ENCODE measurements around the gene SLC26A4.

The SLC26A4 gene

DNA sequence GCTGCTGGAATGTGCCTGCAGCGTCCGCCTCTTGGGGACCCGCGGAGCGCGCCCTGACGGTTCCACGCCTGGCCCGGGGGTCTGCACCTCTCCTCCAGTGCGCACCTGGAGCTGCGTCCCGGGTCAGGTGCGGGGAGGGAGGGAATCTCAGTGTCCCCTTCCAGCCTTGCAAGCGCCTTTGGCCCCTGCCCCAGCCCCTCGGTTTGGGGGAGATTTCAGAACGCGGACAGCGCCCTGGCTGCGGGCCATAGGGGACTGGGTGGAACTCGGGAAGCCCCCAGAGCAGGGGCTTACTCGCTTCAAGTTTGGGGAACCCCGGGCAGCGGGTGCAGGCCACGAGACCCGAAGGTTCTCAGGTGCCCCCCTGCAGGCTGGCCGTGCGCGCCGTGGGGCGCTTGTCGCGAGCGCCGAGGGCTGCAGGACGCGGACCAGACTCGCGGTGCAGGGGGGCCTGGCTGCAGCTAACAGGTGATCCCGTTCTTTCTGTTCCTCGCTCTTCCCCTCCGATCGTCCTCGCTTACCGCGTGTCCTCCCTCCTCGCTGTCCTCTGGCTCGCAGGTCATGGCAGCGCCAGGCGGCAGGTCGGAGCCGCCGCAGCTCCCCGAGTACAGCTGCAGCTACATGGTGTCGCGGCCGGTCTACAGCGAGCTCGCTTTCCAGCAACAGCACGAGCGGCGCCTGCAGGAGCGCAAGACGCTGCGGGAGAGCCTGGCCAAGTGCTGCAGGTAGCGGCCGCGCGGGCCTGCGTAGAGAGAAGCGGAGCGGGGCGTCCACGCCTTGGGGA, 645 bp downstream of the SLC26A4 start:
- DNase-seq = peak; percentile 8

DNA sequence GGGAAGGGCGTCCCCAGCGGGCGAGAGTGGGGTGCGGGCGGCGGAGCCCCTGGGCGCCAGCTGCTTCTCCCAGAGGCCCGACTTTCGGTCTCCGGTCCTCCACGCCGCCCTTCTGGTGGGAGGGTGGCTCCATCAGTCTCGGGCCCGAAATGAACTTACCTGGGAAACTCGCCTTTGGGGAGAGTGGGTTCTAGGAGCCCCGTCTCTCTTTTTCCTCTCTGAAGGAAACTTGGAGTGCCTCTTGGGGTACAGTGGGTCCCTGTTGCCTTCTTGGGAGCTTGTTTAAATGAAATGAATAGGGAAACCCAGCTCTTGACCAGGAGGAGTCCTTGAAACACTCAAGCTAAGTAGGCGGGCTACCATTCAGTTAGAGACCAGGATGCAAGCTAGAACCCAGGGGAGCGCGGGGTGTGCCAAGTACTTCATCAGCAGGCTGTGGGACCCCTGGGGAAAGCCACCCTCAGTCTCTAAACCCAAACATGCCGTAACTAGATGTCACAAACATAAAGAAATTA, 1.3 kb downstream of the SLC26A4 start:
- no peak for DNase-seq

DNA sequence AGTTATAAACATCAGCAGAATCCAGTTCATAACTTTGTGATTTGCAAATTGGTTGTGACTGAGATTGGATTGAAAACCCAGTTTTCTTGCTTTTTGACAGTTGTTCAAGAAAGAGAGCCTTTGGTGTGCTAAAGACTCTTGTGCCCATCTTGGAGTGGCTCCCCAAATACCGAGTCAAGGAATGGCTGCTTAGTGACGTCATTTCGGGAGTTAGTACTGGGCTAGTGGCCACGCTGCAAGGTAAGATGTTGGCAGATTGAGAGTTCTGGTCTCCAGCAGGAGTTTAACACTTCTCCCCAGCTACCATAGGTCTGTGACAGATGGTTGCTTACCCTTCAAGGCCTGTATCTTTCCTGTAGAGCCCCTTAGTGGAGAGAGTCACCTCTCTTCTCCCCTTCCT, 2.6 kb downstream of the SLC26A4 start:
- DNase-seq = no peak

DNA sequence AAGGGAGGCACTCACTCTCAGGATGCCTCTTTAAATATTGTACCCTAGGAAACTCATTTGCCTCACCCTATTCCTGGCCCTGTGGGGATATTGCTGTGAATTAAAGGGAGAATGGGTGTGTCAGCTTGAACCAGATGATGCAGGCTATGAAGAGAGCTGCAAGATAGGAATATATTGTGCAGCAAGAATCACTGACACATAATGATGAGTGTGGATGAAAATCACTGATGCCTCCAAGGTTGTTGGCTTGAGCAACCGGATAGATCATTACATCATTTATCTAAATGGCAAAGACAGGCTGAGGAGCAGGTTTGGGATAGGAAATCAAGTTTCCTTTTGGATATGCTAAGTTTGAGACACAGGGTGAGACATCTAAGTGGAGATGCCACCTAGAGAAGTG, 6.2 kb downstream of the SLC26A4 start:
- no peak for DNase-seq

DNA sequence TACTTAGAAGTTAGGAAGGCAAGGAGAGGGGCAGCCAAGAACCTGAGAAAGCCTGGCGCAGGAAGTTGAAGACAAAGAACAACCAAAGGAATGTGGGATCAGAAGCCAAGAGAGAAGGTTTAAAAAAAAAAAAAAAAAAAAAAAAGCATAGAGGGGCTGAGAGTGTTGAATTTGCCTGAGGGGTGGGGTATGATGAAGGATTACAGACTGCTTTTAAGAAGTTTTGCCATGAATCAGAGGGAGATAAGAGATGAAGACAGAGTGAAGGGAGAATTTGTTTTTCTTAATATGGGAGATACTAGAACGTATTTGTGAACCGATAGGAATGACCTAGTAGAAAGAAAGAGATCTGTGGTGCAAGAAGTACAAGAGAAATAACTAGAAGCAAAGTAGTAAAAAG, 6.7 kb downstream of the SLC26A4 start:
- DNase-seq = no peak

DNA sequence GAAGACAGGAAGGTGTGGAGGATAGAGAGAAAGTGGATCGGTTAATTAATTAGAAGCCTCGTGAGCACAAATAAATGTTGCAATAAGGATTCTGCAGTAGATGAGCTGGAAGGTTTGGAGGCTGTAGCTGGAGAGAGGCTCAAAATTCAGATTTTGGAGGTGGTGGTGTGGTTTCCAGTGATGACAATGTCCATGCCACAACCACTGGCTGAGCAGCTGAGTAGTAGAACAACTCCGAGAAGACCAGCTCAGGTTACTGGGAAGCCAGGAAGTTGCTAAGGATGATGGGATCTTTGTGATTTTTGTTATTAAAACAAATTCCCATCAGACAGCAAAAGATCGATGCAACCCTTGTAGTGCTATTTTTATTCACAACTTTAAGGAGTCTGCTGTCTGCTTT, 7.7 kb downstream of the SLC26A4 start:
- no peak for DNase-seq

DNA sequence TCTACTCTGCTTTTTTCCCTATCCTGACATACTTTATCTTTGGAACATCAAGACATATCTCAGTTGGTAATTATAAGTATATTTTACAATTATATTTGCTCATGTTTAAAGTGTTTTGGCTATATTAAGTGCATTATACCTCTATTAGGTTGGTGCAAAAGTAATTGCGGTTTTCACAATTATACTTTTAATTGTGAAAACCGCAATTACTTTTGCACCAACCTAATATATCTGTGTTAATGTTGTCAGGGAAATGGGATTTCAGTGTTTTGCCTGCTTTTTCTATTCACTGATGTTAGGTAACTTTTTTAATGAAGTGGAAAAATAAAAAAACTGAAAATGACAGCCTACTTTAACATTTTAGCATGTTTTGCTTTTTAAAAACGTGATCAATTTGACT, 11.6 kb downstream of the SLC26A4 start:
- no peak for DNase-seq

DNA sequence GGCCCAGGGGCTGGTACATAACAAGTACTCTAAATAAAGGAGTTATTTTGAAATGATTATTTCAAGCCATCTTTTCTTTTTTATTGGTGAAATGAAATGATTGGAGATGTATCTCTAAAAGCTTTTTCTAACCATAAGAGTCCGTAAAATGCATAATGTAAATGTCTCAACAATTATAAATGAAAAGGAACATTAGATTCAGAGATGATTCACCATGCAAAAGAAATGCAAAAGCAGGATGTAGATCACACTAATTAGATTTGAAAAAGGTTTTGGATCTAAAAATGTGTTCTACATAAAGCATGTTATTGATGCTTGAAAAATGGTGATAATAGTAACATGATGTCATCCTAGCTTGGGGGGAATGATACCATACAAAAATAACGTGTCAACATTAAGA, 15.6 kb downstream of the SLC26A4 start:
- no peak for DNase-seq

DNA sequence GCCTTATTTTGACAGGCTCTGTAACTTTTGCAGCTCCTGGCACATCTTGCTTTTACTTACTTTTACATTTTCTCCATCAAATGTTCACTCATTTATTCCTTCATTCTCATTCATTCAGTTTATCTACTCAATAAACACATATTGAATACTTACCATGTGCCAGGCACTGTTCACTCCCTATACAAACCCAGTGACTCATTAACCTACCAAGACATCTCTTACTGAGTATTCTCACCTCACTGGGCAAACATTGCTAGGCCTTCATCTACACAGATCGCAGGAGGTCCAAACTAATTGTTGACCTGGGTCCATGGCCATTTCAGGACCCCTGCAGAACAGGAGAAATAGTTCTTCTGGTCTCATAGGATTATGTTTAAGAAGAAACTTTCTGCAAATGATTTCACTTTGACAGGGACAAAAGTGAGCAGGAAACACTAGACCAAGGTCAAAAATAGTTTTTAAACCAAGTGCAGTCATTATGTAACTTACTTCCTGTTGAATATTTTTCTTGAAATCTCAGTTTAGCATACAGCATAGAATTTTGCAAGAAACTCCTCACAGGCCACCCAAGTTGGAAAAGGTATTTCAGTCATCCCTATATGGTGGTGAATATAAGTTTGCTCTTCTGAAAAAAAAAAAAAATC, 17.6 kb downstream of the SLC26A4 start:
- DNase-seq = no peak

DNA sequence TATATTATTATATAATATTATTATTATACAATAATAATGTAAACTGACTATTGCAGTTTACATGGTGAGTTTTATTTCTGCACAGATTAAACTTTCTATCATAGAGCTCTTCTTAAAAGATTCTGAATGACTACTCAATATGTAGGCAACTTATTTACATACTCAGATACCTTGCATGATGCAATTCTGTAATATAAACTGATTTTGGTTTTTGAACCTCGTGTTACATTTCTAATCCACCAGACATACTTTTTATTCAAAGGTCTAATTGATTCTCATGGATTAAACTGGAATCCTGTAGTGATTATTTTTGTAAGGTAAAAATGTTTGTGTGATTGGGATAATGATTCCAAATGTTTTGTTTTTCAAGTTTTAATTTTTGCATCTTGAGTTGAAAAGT, 19.9 kb downstream of the SLC26A4 start:
- DNase-seq = no peak

DNA sequence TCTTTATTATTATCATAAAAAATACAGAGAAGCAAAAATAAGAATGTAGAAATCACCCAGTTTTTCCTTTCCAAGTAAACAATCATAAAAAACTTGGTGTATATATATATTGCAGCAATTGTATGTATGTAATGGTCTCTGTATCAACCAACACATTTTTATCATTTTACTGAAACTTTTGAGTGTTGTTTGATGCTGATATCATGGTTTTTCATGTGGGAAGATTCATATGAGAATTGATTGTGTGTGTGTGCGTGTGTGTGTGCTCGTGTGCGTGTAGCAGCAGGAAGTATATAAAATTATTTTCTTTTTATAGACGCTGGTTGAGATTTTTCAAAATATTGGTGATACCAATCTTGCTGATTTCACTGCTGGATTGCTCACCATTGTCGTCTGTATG, 22.3 kb downstream of the SLC26A4 start:
- DNase-seq = no peak

DNA sequence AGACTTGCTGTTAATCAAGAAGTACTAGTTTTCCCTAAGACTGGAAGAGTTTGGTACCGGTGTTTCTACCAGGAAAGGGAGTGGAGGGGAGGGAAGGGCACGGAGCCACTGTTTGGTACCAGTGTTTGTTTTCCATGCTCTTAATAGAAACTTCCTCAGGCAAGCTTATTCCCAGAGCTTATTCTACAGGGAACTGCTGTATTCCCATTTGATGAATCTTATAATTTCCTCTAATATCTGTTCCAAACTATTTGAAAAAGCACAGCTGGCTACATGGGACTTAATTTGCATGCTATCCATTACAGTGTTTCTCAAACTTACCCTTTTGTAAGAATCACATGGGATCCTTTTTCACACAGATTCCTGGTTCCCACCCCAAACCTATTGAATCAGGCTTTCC, 23.7 kb downstream of the SLC26A4 start:
- no peak for DNase-seq

DNA sequence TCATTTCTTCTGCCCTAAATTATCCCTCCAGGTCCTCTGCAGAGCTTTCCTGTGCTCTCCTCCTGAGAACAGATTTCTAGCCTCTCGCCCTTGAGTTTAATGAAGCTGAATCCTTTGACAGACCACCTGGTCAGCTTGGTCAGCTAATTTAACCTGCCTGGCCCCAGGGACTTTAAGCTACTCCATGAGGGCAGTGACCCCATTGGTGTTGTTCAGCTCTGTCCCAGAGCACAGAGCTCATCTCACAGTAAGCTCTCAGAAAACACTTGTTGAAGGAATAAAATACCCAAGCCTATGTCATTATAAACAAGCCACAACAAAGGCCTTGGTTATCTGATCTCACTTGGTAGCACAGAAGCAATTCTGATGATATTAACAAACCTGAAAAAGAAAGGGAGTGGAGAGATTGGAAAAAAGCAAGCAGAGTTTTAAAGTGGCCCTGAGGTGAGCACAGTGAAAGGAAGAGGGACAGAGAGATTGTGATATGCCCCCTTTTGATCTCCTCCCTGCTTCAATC, 24.4 kb downstream of the SLC26A4 start:
- DNase-seq = no peak

DNA sequence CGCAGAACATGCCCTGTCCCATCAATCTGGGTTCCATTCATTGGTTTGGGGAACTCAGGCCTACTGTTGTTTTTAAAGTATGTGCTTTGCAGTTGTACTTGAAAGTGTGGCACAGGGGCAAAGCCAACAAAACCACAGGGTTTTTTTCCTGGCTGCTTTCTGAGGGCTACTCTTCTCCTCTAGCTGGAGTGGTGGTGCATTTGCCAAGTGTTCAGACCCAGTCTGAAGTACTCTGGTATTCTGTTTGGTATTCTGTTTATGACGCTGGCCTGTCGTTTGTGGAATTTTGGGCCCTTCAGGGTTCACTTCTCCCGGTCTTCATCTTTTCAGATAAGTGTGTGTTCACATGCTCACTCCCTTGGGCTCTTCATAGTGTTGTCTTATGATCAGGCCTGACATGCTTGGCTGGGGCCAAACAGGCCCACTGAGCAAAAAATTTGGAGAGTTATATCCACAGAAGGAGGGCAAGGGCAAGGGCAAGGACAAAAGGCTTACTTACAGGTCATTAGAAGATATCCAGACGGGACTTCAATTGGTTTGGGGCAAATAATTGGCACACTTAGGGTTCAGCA, 26.3 kb downstream of the SLC26A4 start:
- no peak for DNase-seq

DNA sequence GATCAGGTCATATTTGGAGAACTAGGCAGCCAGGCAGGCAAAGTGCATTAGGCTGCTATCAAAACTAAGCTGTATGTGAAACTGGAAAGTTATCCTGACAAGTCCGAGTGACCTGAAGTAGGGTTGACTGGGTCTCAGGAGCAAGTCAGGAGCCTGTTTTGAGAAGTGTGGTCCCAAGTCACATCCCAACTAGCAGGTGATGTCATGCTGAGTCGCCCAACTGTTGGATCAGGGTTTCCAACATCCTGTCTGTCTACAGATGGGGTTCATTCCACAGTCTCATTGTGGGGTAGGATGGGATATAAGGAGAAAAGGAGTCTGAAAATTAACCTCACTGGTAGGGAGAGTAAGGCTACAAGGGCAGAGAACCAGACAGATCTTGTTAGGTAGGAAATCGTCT, 27.0 kb downstream of the SLC26A4 start:
- DNase-seq = no peak

DNA sequence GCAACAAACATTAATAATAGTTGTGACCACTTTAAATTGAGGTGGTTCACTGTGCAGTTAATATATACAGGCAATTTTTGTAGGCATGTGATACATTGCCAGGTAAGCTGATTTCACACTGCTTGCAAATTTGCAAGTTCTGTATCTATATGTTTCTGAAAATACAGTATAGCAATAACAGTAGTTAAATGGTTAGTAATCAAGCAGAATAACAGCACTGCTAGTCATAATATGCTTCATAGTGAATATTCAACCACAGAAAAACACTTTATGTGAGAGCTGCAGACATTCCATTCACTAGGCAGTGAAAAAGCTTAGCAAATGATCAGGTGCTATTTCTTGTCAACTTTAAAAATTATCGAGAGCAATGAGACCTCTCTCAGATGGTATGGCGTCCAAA, 28.9 kb downstream of the SLC26A4 start:
- no peak for DNase-seq

DNA sequence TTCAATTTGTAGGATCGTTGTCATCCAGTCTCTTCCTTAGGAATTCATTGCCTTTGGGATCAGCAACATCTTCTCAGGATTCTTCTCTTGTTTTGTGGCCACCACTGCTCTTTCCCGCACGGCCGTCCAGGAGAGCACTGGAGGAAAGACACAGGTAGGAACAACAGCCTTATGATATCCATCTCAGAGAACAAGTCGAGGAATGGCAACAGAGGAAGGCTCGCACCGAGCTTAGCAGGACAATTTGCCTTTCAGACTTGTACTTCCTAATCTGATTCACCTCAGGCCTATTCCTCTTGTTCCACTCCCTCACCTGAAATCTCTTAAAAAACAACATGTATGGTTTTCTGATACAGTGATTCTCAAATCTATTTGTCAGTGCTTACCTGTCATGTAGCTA, 29.5 kb downstream of the SLC26A4 start:
- no peak for DNase-seq

DNA sequence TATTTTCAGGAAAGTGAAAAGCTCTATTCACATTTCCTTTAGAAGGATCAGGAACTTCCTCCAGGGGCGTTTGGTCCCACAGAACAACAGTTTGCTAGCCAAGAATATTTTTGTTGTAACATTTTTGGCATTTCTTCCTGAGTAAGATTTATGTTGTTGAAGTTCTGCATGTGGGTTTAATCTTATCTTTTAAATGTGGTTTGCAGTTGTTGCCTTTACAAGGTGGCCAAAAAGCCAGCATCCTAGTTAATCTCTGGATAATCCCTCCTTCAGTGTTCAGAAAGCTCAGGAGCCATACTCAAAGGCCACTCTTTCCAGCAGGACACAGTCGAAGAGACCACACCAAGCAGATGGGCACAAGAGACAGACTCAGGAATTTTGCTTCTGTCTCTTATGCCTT, 30.0 kb downstream of the SLC26A4 start:
- DNase-seq = no peak

DNA sequence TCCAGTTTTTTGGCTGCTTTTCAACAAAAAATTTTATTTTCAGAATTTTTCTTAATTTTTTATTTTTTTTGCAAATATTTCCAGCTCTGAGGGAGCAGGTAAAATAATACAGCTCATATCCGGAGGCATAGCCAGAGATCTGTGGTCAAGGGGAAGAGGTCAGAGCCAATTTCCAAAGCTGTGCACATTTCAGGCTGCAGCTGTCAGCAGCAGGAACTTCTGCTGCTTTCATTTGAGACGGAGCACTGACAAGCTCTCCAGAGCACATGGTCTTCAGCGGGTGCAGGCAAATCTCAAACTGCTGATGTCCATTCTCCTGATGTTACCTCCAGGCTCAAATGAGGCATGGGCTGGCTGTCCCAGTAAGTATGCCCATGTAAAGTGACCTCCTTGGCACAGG, 31.1 kb downstream of the SLC26A4 start:
- no peak for DNase-seq

DNA sequence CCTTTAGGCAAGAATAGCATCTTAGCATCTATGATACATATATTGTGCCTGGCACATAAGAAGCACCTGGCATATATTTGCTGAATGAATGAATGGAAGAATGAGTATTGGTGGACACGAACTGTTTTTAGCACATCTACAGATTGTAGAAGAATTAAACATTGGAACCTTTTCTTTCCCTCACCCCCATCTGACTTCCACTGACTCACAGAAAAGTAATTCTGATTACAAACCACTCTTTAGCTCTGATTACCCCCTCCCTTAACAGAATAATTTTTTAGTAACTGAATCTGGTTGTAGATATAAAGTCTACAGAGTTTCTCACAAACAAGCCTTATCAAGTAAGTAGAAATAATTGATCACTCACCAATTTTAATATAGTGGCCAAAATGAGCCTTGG, 31.9 kb downstream of the SLC26A4 start:
- DNase-seq = no peak

DNA sequence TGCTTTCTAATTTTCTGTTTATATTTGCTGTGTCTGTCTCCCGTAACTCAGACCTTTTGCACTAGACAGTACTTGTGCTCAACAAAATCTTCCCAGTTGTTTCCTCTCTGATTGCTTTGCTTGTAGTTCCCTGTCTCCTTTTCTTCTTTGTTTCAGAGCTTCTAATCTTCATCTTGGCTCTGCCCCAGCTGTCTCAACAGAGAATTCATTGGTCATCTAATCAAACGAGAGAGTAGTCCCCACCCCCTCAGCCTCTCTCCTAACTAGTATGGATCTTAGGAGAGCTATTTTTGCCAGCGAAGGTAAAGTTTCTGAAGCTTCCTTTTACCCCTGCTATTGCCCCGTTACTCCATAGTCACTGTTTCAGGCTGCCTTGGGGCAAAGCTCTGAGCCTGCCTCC, 32.8 kb downstream of the SLC26A4 start:
- DNase-seq = no peak

DNA sequence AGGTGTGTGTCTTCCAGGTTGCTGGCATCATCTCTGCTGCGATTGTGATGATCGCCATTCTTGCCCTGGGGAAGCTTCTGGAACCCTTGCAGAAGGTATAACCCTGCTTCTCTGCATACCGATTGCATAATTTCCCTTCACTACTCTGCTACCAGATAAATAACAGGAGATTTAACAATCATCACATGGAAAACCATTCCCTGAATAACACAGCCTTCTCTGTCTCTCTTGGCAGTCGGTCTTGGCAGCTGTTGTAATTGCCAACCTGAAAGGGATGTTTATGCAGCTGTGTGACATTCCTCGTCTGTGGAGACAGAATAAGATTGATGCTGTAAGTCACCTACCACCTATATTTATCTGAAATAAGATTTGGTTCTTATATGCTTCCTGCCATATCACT, 33.8 kb downstream of the SLC26A4 start:
- DNase-seq = no peak

DNA sequence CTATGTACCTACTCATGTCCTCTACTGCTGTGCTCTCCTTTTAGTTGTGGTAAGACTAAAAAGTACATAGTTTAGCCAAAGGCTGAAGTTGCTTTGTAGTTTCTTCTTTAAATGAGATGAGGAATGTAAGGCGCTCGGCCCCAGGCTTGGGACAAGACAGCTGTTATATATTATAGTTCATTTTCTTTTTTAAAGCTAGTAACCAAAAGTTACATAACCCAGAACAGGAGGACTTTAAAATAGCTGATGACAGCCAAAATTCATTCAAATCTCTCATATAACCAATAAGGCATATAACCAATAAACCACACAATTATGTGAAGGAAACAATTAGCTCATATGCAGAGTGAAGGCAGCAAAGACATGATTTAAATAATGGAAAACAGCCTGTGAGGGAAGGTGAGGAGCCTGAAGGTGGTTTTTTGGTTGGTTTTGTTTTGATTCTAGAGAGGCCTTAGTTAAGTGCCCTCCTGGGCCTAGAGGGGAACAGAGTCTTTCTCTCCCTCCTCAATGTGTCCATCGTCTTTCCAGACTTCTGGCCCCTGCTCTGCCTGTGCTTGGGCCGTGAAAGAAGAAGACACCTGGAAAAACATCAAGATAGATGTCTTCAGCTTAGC, 35.8 kb downstream of the SLC26A4 start:
- no peak for DNase-seq
